HepG2 (cell line): ENCODE measurements around the gene SPANXD. TPM values are rescaled to one million over a fixed set of nuclear protein-coding genes. Genes with fewer than 3 reads are reported as not detected.

Experiments
- ATAC-seq: fragments of 200-7000 bp; cut with Tn5 transposase; 3 replicates; pipeline ENCODE4 v1.9.1; 2020; ENCODE audit warnings: mild to moderate bottlenecking, moderate library complexity
- BruUV-seq: library from RNA; stranded (reverse); fragments of 400-500 nt; replicated peaks from 2 replicates; lab custom pipeline; 2021; lab: Mats Ljungman, UMichigan
- CTCF ChIA-PET: fragments of 300-600 bp; formaldehyde crosslinking; extraction: SDS; loops from one replicate; lab custom pipeline; 2021; ENCODE audit warnings: low total read pairs, inconsistent platforms, low intra/inter-chr PET ratio; lab: Yijun Ruan, JAX
- POLR2A ChIA-PET: fragments of 350-600 bp; sonication (Branson Sonifier 250); formaldehyde crosslinking; loops from one replicate; lab custom pipeline; 2020; ENCODE audit warnings: antibody characterized with exemption, inconsistent platforms; lab: Yijun Ruan, JAX
- DNase-seq: peaks from one replicate; pipeline ENCODE4 v3.0.0-alpha.2; 2015; ENCODE audit warnings: low spot score
- FAIRE-seq: peaks from 3 replicates; lab custom pipeline; 2011; peaks lifted over from hg19 to GRCh38; lab: Jason Lieb, UNC
- H2AFZ ChIP-seq: one replicate; pipeline ENCODE4 v1.6.1; 2011; ENCODE audit warnings: low read length, inconsistent platforms
- H3K27ac ChIP-seq: fragments of 300-600 bp; 3 replicates; pipeline ENCODE4 v1.8.0; 2011; ENCODE audit warnings: mixed run types, mild to moderate bottlenecking, mixed read lengths, low read length, inconsistent platforms; ENCODE audit not compliant: insufficient read depth; ENCODE audit errors: extremely low read length
- H3K27me3 ChIP-seq, 2 experiments: fragments of 200-600 bp in 1 of 2; 2 replicates in 1 of 2; 3 replicates in 1 of 2; pipeline versions ENCODE4 v1.6.0 to v1.8.0; 2011; ENCODE audit warnings: low read length in 2 of 2, mild to moderate bottlenecking in 2 of 2, moderate library complexity in 2 of 2, inconsistent platforms in 1 of 2; ENCODE audit not compliant: insufficient read depth in 2 of 2, control insufficient read depth in 1 of 2
- H3K36me3 ChIP-seq, 2 experiments: fragments of 200-600 bp in 1 of 2; replicated peaks in 1 of 2; 2 replicates in 1 of 2; 3 replicates in 1 of 2; pipeline versions ENCODE4 v1.5.1 to v1.8.0; 2011; ENCODE audit warnings: low read length in 2 of 2, inconsistent platforms in 1 of 2; ENCODE audit not compliant: insufficient read depth in 2 of 2, control insufficient read depth in 1 of 2
- H3K4me1 ChIP-seq: 2 replicates; pipeline ENCODE4 v1.5.1; 2012; ENCODE audit warnings: low read length, inconsistent platforms; ENCODE audit not compliant: insufficient read depth
- H3K4me2 ChIP-seq: 2 replicates; pipeline ENCODE4 v1.6.0; 2011; ENCODE audit warnings: low read depth, low read length, inconsistent platforms
- H3K4me3 ChIP-seq, 3 experiments: fragments of 200-600 bp in 1 of 3; sonication (generic), shearing (Covaris generic) in 1 of 3; replicated peaks in 1 of 3; 2 replicates each; pipeline ENCODE4 v1.5.1; 2011 to 2016; ENCODE audit warnings: low read length in 3 of 3, inconsistent platforms in 2 of 3, low read depth in 2 of 3, mild to moderate bottlenecking in 2 of 3, control low read depth in 1 of 3, mixed read lengths in 1 of 3; ENCODE audit not compliant: insufficient read depth in 1 of 3
- H3K79me2 ChIP-seq: one replicate; pipeline ENCODE4 v1.6.1; 2011; ENCODE audit warnings: low read length, inconsistent platforms; ENCODE audit not compliant: insufficient read depth
- H3K9ac ChIP-seq: 2 replicates; pipeline ENCODE4 v1.6.0; 2011; ENCODE audit warnings: mild to moderate bottlenecking, low read depth, low read length, inconsistent platforms; ENCODE audit not compliant: insufficient read depth
- H3K9me3 ChIP-seq: 2 replicates; pipeline ENCODE4 v1.5.1; 2012; ENCODE audit warnings: mild to moderate bottlenecking, low read length
- H4K20me1 ChIP-seq: 2 replicates; pipeline ENCODE4 v1.6.0; 2011; ENCODE audit warnings: inconsistent platforms, mild to moderate bottlenecking, low read length, moderate library complexity; ENCODE audit not compliant: insufficient read depth
- ARNTL ChIP-seq: sonication (generic); formaldehyde crosslinking; IDR thresholded peaks from 2 replicates; pipeline ENCODE4 v1.4.0; 2020; ENCODE audit warnings: mild to moderate bottlenecking, missing genetic modification reagents
- ATF4 ChIP-seq, 2 experiments: fragments of 450-650 bp in 1 of 2; sonication (generic) in 1 of 2; formaldehyde crosslinking; IDR thresholded peaks; 2 replicates each; pipeline versions ENCODE4 v1.5.0 to v1.8.0; 2020 to 2022; ENCODE audit warnings: mild to moderate bottlenecking in 1 of 2, missing genetic modification reagents in 1 of 2
- MBD4 ChIP-seq: IDR thresholded peaks from 2 replicates; pipeline ENCODE4 v1.6.1; 2012; ENCODE audit warnings: low read length, inconsistent platforms, borderline replicate concordance
- PCBP1 ChIP-seq: fragments of 200-400 bp; formaldehyde crosslinking; IDR thresholded peaks from 2 replicates; pipeline ENCODE4 v1.6.1; 2017; ENCODE audit warnings: mild to moderate bottlenecking, low read depth, low read length, borderline replicate concordance
- RXRB ChIP-seq: IDR thresholded peaks from 2 replicates; pipeline ENCODE4 v1.6.1; 2016; ENCODE audit warnings: borderline replicate concordance, missing genetic modification reagents, missing compliant biosample characterization
- SNRNP70 ChIP-seq: fragments of 200-400 bp; formaldehyde crosslinking; IDR thresholded peaks from 2 replicates; pipeline ENCODE4 v1.6.1; 2017; ENCODE audit warnings: mild to moderate bottlenecking, low read depth, low read length, moderate library complexity
- ZBTB46 ChIP-seq: sonication (generic); formaldehyde crosslinking; IDR thresholded peaks from 2 replicates; pipeline ENCODE4 v1.4.0; 2020; ENCODE audit warnings: mild to moderate bottlenecking, missing genetic modification reagents, borderline replicate concordance
- ZNF510 ChIP-seq: sonication (generic); formaldehyde crosslinking; IDR thresholded peaks from 2 replicates; pipeline ENCODE4 v1.4.0; 2020; ENCODE audit warnings: low read depth, mild to moderate bottlenecking, missing genetic modification reagents
- ZNF564 ChIP-seq: sonication (generic); formaldehyde crosslinking; IDR thresholded peaks from 2 replicates; pipeline ENCODE4 v1.8.1; 2023; ENCODE audit warnings: mild to moderate bottlenecking, missing genetic modification reagents
- ZNF589 ChIP-seq: sonication (generic); formaldehyde crosslinking; conservative IDR thresholded peaks from 2 replicates; pipeline ENCODE4 v1.8.0; 2022; ENCODE audit warnings: mild to moderate bottlenecking, moderate library complexity, missing genetic modification reagents
- ZNF674 ChIP-seq: sonication (generic); formaldehyde crosslinking; IDR thresholded peaks from 2 replicates; pipeline ENCODE4 v1.5.0; 2020; ENCODE audit warnings: low read depth, mild to moderate bottlenecking, missing genetic modification reagents
- ZNF761 ChIP-seq: sonication (generic); formaldehyde crosslinking; conservative IDR thresholded peaks from 2 replicates; pipeline ENCODE4 v1.4.0; 2020; ENCODE audit warnings: mild to moderate bottlenecking, missing genetic modification reagents
- ZNF790 ChIP-seq: sonication (generic); formaldehyde crosslinking; IDR thresholded peaks from 2 replicates; pipeline ENCODE4 v1.8.0; 2022; ENCODE audit warnings: missing genetic modification reagents, mild to moderate bottlenecking, borderline replicate concordance
- WGBS: methylation state at CpG from one replicate; pipeline ENCODE4 v1.1.6; 2017; ENCODE audit warnings: low lambda C conversion rate; 5-methylcytosine and 5-hydroxymethylcytosine counted together
- in situ Hi-C: cut with HindIII; loops from 2 replicates; pipeline ENCODE4 v1.10.0; 2017; ENCODE audit warnings: low pct_unique_long_range_greater_than_20kb; ENCODE audit not compliant: extremely low pct_ligation_motif_present
- intact Hi-C: fragments of 100-400 bp; cut with micrococcal nuclease; formaldehyde crosslinking; loops from one replicate; pipeline ENCODE4 v1.10.0; 2022; ENCODE audit not compliant: unreplicated experiment
- polyA plus RNA-seq, 8 experiments: library from polyadenylated mRNA; depleted of rRNA in 3 of 8; stranded (reverse) in 7 of 8; unstranded in 1 of 8; fragments of >200 nt; fragmentation: Illumina TruSeq in 4 of 8; extraction: Trizol in 4 of 8; gene quantifications; 2 replicates each; pipeline versions ENCODE4 v1.2.1 to v1.2.3, GENCODE V29; 2011 to 2016; ENCODE audit warnings: low read depth in 4 of 8, missing spikeins in 1 of 8, mixed read lengths in 1 of 8; ENCODE audit not compliant: insufficient read depth in 1 of 8
- total RNA-seq, 5 experiments: library from RNA; depleted of rRNA; stranded (reverse); fragments of >200 nt; fragmentation: Illumina TruSeq; extraction: Trizol; gene quantifications; 2 replicates each; pipeline ENCODE4 v1.2.3, GENCODE V29; 2016; ENCODE audit warnings: low read depth in 1 of 5
- TF ChIP-seq, protein P1 (sequence below): sonication (generic); formaldehyde crosslinking; IDR thresholded peaks from 2 replicates; pipeline ENCODE4 v1.8.1; 2023; ENCODE audit warnings: mild to moderate bottlenecking, inconsistent platforms, moderate library complexity, missing genetic modification reagents, borderline replicate concordance

Gene SPANXD
- total and polyA plus RNA-seq, 2 of the 13 experiments (the other 11 are each of a cell fraction or from before 2014, with no cell fraction given), result not detected

DNA sequence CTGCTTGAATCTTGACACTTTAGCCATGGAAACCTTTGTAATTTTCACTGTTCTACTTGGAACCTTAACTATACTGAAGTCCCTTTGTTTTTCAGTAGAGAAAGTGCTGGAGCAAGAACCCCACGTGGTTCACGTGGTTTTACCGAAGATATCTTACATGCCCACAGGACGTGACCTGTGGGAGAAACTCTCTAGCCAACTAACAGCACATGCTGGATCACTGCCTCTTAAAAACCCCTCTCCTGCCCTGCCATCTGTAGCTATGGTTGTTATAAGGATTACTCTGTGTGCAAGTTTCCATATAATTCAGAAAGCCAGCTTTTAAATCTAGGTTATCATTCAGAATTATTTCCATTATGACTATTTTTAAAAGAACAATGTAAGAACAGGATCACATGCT, 30.2 kb downstream of the SPANXD start:
- CTCF ChIA-PET, result no interaction called here
- no TSS peak for BruUV-seq
- Histone ChIP-seq H4K20me1 (no peaks in the 10 kb centered on the region), H2AFZ (no peak overlapping the region), H3K9me3 (peaks cover 19% of the 10 kb centered on the region; the same call in 1 of the 2 replicates), H3K36me3 (no peaks in the 10 kb centered on the region), H3K79me2 (no peaks in the 10 kb centered on the region), H3K27ac (no peak overlapping the region), H3K4me2 (no peak overlapping the region), H3K4me3 (no peak overlapping the region), H3K27me3 (no peaks in the 10 kb centered on the region), H3K4me1 (no peaks in the 10 kb centered on the region), H3K9ac (no peak overlapping the region)
- DNase-seq, result no peak
- WGBS, result 4% methylated on average over 4 of the region's 4 CpGs
- FAIRE-seq, result no peak
- TF ChIP-seq MBD4 (no peak), ATF4 (CRISPR knock-in tag; IDR thresholded peaks at IDR 0.05) (no peak), RXRB (CRISPR knock-in tag) (no peak), SNRNP70 (no peak), ZBTB46 (no peak), ZNF510 (no peak), ZNF589 (CRISPR knock-in tag) (no peak), ZNF790 (no peak), ARNTL (CRISPR knock-in tag) (no peak), ZNF761 (CRISPR knock-in tag) (no peak), ZNF674 (CRISPR knock-in tag) (no peak), PCBP1 (no peak), ZNF564 (CRISPR knock-in tag) (no peak)
- TF ChIP-seq, protein P1, sequence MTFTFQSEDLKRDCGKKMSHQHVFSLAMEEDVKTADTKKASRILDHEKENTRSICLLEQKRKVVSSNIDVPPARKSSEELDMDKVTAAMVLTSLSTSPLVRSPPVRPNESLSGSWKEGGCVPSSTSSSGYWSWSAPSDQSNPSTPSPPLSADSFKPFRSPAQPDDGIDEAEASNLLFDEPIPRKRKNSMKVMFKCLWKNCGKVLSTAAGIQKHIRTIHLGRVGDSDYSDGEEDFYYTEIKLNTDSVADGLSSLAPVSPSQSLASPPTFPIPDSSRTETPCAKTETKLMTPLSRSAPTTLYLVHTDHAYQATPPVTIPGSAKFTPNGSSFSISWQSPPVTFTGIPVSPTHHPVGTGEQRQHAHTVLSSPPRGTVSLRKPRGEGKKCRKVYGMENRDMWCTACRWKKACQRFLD (CRISPR knock-in tag), result no peak
- POLR2A ChIA-PET, result no interaction called here
- ATAC-seq, result no peak
- intact Hi-C loops, result no loop called here
- in situ Hi-C loops, result no loop called here
